OCI-LY3 (cell line): Measurements from ENCODE around the gene EYS.

Experiments used
- CTCF ChIP-seq: fragments of 200-600, 300-600 bp; sonication (generic); IDR thresholded peaks from 2 replicates; pipeline ENCODE4 v1.5.1; 2014; ENCODE audit warnings: antibody characterized with exemption, low read length, low read depth
- EZH2phosphoT487 ChIP-seq: fragments of 200-600 bp; shearing (Covaris generic); IDR thresholded peaks from 2 replicates; pipeline ENCODE4 v1.6.1; 2018; ENCODE audit warnings: antibody characterized with exemption, mixed run types, low read depth

DNA sequence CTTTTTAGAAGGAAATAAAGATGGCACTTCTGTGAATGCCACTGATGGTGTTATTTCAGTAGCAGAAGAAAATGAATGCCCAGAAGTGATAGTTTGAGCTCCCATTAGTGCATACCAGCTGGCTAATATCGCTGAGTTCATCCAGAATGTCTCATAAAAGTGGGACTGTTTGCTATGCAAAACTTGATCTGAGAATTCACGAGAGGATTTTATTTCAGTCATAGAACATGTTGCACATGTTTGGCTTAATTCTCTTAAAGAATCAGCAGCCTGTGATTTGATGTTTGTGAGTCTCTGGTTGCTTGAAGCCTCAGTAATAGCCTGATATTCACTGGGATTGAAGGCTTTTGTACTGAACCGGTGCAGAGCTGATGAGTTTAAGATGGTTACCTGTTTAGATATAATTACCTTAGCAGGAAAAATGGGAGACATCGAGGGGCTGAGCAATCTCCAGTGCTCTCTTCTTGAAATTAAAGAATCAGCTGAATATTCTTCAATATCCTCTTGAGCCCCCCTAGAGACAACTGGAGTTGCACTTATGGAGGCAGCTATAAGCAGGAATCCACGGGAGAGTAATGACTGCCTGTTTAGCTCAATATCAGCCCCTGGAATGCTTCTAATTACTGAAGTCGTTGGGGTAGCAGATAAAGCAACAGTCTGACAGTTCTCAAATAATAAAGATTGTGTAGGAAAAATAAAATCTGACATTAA is 1115.9 kb downstream of the EYS start:
- no peak for TF ChIP-seq CTCF
- no peak for TF ChIP-seq EZH2phosphoT487
